ENCODE results near the gene RAB11B. TPM values are rescaled to one million over a fixed set of nuclear protein-coding genes. Genes with fewer than 3 reads are reported as not detected.

Gene RAB11B
- total and polyA plus RNA-seq, 10 of the 15 experiments (the other 5 are each of a cell fraction or from before 2014, with no cell fraction given): 0.92 to 82.5 (median 17.9) TPM

DNA sequence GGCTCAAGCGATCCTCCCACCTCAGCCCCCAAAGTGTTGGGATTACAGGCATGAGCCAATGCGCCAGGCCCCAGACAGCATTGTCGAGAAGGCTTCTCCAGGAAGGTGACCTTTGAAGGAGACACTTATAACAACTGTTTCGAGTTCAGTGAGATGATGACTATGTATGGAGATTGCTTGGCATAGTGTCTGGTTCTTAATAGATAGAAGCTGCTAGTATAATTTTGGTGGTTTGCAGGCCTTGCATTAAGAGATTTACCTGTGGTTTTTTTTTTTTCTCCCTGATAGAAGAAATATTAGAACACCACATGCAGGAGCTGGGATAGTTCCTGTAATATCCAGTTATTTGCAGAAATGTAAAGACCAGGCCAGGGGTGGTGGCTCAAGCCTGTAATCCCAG, 26.6 kb downstream of the RAB11B start:
- WGBS (ENCODE audit: insufficient coverage, insufficient replicate concordance, low lambda C conversion rate, missing lambda C conversion rate): 73% methylated on average over 4 of the region's 4 CpGs
- POLR2A ChIA-PET: interaction anchor here (0.6 to 1.3 kb wide), 3 partner anchors 33 to 213 kb away, joined by 3 to 5 read pairs (median 4); no protein-coding TSS in a partner anchor
- Histone ChIP-seq H4K20me1 (ENCODE audit: control insufficient read depth, insufficient read depth) (no peaks in the 10 kb centered on the region), H3K4me3 (no peak overlapping the region), H3K27me3 (replicated peaks in 1 of 2; ENCODE audit: control insufficient read depth in 2 of 2, insufficient read depth in 2 of 2, low read length in 1 of 2) (no peaks in the 10 kb centered on the region), H3K36me3 (ENCODE audit: control insufficient read depth in 2 of 2, insufficient read depth in 2 of 2, low read length in 1 of 2) (no peaks in the 10 kb centered on the region), H3K4me2 (ENCODE audit: control insufficient read depth, insufficient read depth) (no peak overlapping the region), H3K79me2 (ENCODE audit: control insufficient read depth, insufficient read depth, low read length) (no peaks in the 10 kb centered on the region), H2AFZ (ENCODE audit: control insufficient read depth, low read depth, low read length) (no peak overlapping the region), H3K4me1 (ENCODE audit: control insufficient read depth, insufficient read depth, low read length) (peaks cover 4% of the 10 kb centered on the region; the same call in 1 of the 2 replicates), H3K27ac (ENCODE audit: control insufficient read depth, insufficient read depth) (no peak overlapping the region), H3K9ac (ENCODE audit: control insufficient read depth, insufficient read depth, low read length) (no peak overlapping the region), H3K9me3 (replicated peaks; ENCODE audit: control insufficient read depth, insufficient read depth, low read length) (no peaks in the 10 kb centered on the region)
- ATAC-seq: no peak
- in situ Hi-C loops (cut with MboI) (loop anchor here (5.0 kb wide), 1 partner anchor 161 kb away; the partner anchor contains the start of gene MYO1F), intact Hi-C loops (cut with micrococcal nuclease; ENCODE audit: unreplicated experiment) (no loop called here)
- BruUV-seq (replicated peaks): no TSS peak
- no peak for DNase-seq (ENCODE audit: low read depth, low spot score)
- RAD21 ChIA-PET (ENCODE audit: unreplicated experiment): interaction anchor here (0.7 kb wide), 1 partner anchor 89 kb away, joined by 3 read pairs; no protein-coding TSS in a partner anchor
- no peak for FAIRE-seq
- SMC1A ChIA-PET (ENCODE audit: uncharacterized antibody, unreplicated experiment): no interaction called here
- CTCF ChIA-PET: interaction anchor here (0.6 to 2.3 kb wide), 2 partner anchors 76 to 88 kb away, joined by 3 to 5 read pairs; no protein-coding TSS in a partner anchor
- TF ChIP-seq TCF7 (IDR thresholded peaks at IDR 0.05; ENCODE audit: borderline replicate concordance): no peak
- TF ChIP-seq FOXK2 (IDR thresholded peaks at IDR 0.05): no peak
- TF ChIP-seq HDAC2 (IDR thresholded peaks at IDR 0.05): no peak
- no peak for TF ChIP-seq MXI1 (IDR thresholded peaks at IDR 0.05; ENCODE audit: low read depth, low read length)
- TF ChIP-seq, protein P1, sequence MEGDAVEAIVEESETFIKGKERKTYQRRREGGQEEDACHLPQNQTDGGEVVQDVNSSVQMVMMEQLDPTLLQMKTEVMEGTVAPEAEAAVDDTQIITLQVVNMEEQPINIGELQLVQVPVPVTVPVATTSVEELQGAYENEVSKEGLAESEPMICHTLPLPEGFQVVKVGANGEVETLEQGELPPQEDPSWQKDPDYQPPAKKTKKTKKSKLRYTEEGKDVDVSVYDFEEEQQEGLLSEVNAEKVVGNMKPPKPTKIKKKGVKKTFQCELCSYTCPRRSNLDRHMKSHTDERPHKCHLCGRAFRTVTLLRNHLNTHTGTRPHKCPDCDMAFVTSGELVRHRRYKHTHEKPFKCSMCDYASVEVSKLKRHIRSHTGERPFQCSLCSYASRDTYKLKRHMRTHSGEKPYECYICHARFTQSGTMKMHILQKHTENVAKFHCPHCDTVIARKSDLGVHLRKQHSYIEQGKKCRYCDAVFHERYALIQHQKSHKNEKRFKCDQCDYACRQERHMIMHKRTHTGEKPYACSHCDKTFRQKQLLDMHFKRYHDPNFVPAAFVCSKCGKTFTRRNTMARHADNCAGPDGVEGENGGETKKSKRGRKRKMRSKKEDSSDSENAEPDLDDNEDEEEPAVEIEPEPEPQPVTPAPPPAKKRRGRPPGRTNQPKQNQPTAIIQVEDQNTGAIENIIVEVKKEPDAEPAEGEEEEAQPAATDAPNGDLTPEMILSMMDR (IDR thresholded peaks at IDR 0.05 in 2 of 3, conservative IDR thresholded peaks at IDR 0.05 in 1 of 3; ENCODE audit: control insufficient read depth in 2 of 3, extremely low read depth in 1 of 3, insufficient read depth in 1 of 3, low read depth in 3 of 3, low read length in 3 of 3): no peak
- TF ChIP-seq SIN3A (IDR thresholded peaks at IDR 0.05; ENCODE audit: low read depth, low read length): no peak
- TF ChIP-seq NFYB (IDR thresholded peaks at IDR 0.05; ENCODE audit: insufficient read depth, low read depth, low read length): no peak
- no peak for TF ChIP-seq ZNF217 (IDR thresholded peaks at IDR 0.05)
- no peak for TF ChIP-seq SMAD1 (IDR thresholded peaks at IDR 0.05; ENCODE audit: low read depth, partially characterized antibody)
- no peak for TF ChIP-seq BCL11A (IDR thresholded peaks at IDR 0.05; ENCODE audit: low read depth, low read length)
- no peak for TF ChIP-seq ETV6 (conservative IDR thresholded peaks at IDR 0.05 in 1 of 2, IDR thresholded peaks at IDR 0.05 in 1 of 2; ENCODE audit: borderline replicate concordance in 1 of 2, low read depth in 1 of 2)
- TF ChIP-seq, protein P2, sequence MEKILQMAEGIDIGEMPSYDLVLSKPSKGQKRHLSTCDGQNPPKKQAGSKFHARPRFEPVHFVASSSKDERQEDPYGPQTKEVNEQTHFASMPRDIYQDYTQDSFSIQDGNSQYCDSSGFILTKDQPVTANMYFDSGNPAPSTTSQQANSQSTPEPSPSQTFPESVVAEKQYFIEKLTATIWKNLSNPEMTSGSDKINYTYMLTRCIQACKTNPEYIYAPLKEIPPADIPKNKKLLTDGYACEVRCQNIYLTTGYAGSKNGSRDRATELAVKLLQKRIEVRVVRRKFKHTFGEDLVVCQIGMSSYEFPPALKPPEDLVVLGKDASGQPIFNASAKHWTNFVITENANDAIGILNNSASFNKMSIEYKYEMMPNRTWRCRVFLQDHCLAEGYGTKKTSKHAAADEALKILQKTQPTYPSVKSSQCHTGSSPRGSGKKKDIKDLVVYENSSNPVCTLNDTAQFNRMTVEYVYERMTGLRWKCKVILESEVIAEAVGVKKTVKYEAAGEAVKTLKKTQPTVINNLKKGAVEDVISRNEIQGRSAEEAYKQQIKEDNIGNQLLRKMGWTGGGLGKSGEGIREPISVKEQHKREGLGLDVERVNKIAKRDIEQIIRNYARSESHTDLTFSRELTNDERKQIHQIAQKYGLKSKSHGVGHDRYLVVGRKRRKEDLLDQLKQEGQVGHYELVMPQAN (conservative IDR thresholded peaks at IDR 0.05): no peak
- TF ChIP-seq, protein P3, sequence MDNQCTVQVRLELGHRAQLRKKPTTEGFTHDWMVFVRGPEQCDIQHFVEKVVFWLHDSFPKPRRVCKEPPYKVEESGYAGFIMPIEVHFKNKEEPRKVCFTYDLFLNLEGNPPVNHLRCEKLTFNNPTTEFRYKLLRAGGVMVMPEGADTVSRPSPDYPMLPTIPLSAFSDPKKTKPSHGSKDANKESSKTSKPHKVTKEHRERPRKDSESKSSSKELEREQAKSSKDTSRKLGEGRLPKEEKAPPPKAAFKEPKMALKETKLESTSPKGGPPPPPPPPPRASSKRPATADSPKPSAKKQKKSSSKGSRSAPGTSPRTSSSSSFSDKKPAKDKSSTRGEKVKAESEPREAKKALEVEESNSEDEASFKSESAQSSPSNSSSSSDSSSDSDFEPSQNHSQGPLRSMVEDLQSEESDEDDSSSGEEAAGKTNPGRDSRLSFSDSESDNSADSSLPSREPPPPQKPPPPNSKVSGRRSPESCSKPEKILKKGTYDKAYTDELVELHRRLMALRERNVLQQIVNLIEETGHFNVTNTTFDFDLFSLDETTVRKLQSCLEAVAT (IDR thresholded peaks at IDR 0.05): no peak
- TF ChIP-seq, protein P4, sequence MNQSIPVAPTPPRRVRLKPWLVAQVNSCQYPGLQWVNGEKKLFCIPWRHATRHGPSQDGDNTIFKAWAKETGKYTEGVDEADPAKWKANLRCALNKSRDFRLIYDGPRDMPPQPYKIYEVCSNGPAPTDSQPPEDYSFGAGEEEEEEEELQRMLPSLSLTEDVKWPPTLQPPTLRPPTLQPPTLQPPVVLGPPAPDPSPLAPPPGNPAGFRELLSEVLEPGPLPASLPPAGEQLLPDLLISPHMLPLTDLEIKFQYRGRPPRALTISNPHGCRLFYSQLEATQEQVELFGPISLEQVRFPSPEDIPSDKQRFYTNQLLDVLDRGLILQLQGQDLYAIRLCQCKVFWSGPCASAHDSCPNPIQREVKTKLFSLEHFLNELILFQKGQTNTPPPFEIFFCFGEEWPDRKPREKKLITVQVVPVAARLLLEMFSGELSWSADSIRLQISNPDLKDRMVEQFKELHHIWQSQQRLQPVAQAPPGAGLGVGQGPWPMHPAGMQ (IDR thresholded peaks at IDR 0.05; ENCODE audit: borderline replicate concordance): no peak
- no peak for TF ChIP-seq CREB1 (IDR thresholded peaks at IDR 0.05; ENCODE audit: low read depth)
- TF ChIP-seq HCFC1 (IDR thresholded peaks at IDR 0.05; ENCODE audit: low read length): no peak
